Epithelial cell of proximal tubule (primary cell): ENCODE results near the gene SAMD4A. TPM values are rescaled to one million over a fixed set of nuclear protein-coding genes. Genes with fewer than 3 reads are reported as not detected.
A peak's percentile ranks its signal among the peaks of the same experiment; 100 is the strongest.

Source experiments
- DNase-seq: peaks from one replicate; pipeline ENCODE4 v3.0.0-alpha.2; 2011; ENCODE audit warnings: low read depth
- H3K4me3 ChIP-seq: 2 replicates; pipeline ENCODE4 v1.5.1; 2011; ENCODE audit warnings: low read depth, mild to moderate bottlenecking, low read length
- CTCF ChIP-seq: conservative IDR thresholded peaks from 2 replicates; pipeline ENCODE4 v1.5.1; 2012; ENCODE audit warnings: low read depth, mild to moderate bottlenecking, low read length
- total RNA-seq: library from RNA; depleted of rRNA; stranded (reverse); fragments of >200 nt; gene quantifications from 2 replicates; pipeline ENCODE4 v1.2.3, GENCODE V29; 2015

Gene SAMD4A
- total RNA-seq, 1 donor from 2014 or later: 18.9 TPM

GRCh38 chr14:54550514-54550913 is 16.4 kb upstream of the SAMD4A start:
- DNase-seq: no peak
- TF ChIP-seq CTCF: no peak
- no peak overlapping the region for H3K4me3 ChIP-seq

GRCh38 chr14:54554401-54554800 is 12.5 kb upstream of the SAMD4A start:
- no peak for DNase-seq
- no peak for TF ChIP-seq CTCF
- no peak overlapping the region for H3K4me3 ChIP-seq

- no peak for DNase-seq
- peak; percentile 22 for TF ChIP-seq CTCF
- H3K4me3 ChIP-seq: no peak overlapping the region
Measured at GRCh38 chr14:54555651-54556050, 11.3 kb upstream of the SAMD4A start.

GRCh38 chr14:54556535-54556934 is 10.4 kb upstream of the SAMD4A start:
- H3K4me3 ChIP-seq: no peak overlapping the region
- DNase-seq: no peak
- no peak for TF ChIP-seq CTCF

- no peak for TF ChIP-seq CTCF
- DNase-seq: no peak
- H3K4me3 ChIP-seq: no peak overlapping the region
Measured at GRCh38 chr14:54562334-54562733, 4.6 kb upstream of the SAMD4A start.

- no peak for DNase-seq
- peak; percentile 69 for TF ChIP-seq CTCF
- H3K4me3 ChIP-seq: peak overlapping the region; percentile 83
Measured at GRCh38 chr14:54564071-54564867, 2.7 kb upstream of the SAMD4A start.
